DMS79 treated with DMSO at 0.1 percent for 48 hours (cell line): ENCODE results near the gene TSPAN31.

Source experiments
- DNase-seq: peaks from one replicate; lab custom pipeline; 2025; lab: John Stamatoyannopoulos, UW

The TSPAN31 gene

DNA sequence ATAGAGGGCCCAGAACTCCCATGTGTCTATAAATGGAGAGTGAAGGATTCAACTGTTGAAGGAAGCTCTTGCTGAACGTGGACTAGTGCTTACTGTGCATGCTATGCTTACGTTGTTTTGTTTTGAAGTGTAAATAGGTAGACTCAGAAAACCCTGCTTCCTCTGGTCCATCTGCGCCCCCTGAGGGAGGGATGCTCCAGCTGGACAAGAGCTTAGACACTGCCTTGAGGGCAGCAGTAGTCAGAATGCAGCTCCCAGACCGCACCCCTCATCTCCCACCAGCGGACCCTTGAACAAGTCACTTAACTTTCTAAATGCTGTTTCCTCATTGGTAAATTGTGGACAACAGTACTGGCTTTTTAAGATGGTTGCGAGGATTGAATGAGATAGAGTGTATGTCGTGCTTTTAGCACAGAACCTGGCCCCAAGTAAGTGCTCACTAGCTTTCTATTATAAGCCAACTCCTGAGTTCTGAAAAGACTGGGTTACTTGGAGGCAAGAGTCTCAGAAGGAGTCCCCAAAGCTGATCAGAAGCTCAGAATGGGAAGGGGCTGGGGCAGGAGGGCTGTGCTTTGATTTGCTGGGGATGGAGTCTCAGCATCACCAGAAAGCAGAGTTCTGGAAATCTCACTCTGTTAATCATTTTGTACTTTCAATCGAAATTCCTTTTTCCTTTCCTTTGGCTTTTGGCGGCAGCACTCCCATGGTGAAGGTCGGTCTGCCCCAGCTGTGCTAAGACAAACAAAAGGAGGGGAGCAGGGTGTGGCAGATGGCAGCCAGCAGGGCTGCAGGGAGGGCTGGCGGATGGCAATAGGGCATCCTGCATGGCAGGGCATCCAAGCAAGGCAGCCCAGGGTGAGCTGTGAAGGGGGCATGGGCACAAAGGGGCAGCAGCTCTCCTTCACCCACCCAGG lies 21.9 kb upstream of the TSPAN31 start:
- no peak for DNase-seq

- no peak for DNase-seq
Measured at GRCh38 chr12:57723630-57723962, 21.2 kb upstream of the TSPAN31 start.

- DNase-seq, result no peak
Measured at GRCh38 chr12:57724003-57724935, 20.6 kb upstream of the TSPAN31 start.

DNA sequence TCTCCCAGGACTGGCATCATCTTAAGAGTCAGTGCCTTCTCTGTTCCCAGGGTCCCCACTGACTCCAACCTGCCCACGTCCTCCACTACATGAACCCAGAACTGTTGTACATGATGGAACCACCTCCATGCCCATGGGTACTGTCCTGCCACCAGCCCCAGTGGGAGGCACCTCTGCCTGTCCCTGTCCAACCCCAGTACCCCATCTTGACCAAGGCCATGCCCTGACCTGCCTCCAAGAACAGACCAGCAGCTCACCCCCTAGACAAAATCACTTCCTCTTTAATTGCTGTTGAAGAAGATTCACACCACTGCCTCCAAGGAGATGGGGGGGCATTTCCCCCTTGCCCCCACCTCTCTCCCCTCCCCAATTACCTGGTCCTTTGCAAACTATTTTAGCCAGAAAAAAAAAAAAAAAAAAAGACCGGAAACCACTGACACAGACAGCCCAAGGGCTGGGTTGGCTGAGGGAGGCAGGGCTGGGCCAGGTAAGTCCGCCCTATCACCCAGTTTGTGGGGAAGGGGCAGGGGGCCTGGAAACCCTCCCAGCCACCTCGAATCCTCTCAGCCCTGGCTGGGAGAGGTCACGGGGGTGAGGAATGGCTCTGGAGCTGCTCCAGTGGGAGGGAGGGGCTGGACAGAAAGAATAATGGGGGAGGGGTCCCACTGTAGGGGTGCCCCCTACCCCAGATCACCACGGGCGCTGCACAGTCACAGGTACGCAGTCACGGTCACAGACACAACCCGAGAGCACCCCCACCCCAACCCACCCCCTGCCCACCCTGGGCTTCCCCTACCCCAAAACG lies 19.7 kb upstream of the TSPAN31 start:
- no peak for DNase-seq

DNA sequence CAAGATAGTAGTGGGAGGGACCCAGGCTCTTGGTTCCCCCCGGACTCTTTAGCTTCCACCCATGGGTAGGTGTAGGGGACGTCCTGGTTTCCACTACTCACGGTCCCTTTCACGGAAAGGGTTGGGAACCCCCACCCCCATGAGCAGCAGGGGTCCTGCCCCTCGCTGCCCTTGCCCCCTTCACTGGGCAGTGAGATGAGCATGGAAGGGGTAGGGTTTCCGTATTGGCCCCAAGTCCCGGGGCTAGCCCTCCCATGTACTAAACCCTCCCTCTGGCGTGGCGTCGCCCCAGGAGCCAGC lies 19.0 kb upstream of the TSPAN31 start:
- DNase-seq, result no peak

GRCh38 chr12:57726151-57726883 lies 18.5 kb upstream of the TSPAN31 start:
- DNase-seq, result peak; percentile 63

DNA sequence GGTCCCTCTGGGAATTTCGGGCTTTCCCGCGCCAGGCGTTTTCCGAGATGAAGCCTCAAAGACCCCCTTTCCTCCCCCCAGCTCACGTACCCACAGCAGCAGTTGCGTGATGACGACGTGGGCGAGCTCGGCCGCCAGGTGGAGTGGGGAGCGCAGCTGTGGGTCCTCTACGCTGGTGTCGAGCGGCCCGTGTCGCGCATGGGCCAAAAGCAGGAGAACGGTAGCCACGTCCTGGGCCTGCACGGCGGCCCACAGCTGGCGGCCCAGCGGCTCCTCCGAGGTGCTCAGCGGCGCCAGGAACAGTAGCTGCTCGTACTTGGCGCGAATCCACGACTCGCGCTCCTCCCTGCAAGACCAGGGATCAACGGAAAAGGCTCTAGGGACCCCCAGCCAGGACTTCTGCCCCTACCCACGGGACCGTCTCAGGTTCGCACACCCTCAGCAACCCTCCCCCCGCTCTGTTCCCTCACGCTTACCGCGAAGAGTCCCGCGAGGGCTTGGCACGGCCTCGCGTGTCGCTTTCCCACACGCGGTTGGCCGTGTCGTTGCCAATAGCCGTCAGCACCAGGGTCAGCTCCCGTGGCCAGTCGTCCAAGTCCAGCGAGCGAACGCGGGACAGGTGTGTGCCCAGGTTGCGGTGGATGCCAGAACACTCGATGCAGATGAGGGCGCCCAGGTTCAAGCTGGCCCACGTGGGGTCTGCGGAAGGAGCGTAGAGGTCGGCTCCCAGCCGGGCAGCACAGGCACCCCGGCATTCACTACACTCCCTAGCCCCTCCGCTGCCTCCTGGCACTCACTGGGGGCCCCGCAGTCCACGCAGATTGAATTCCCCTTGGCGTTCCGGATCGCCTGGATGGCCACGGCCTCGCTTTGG lies 17.7 kb upstream of the TSPAN31 start:
- peak; percentile 17 for DNase-seq

DNA sequence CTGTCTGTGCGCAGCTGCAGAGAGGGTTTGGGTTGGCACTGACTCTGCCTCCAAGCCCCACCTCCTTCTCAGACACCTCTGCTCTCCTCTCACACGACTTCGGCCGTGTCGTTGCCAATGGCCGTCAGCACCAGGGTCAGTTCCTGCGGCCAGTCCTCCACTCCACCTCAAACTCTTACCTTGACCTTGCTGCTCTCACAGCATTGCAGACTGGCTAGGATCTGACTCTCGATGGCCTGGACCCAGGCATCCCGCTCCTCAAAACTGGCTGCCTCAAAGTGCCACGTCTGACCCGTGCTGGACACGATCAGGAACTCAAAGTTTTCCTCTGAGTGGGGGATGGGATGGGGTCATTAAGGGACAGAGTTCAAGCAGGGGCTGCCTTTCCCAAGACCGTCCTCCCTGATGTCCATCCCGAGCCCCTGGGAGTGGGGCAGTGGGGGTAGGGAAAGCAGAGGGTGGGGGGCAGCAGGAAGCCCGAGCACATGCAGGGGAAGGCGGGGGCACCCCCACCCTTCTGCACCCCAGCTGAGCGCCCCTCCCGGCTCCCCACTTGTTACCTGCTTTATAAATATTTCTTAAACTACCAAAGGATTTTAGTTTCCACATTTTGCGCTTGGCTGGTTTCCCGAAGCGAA lies 17.0 kb upstream of the TSPAN31 start:
- DNase-seq, result no peak

DNA sequence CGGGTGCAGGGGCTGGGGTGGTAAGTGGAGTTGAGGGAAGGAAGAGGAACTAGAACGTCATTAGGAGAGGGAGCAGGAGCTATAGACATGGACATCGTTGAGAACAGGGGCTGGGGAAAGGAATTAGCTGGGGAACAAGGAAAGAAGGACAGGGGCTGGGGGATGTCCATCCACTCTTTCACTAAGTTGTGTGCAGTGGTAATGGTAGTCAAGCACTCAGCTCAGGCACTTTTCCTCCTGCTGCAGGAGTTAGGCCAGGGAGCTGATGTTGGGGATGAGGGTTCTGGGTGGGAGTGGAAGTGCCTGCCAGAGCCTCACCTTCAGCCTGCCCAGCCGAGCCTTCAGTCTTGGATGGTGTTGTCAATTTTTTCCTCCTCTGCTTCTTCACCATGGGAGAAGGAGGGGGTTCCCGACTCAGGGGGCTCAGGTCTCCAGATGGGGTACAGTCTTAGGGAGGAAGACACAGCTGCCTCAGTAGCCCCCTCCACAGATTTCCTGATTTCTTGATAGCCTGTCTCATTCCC lies 15.5 kb upstream of the TSPAN31 start:
- DNase-seq, result no peak

DNA sequence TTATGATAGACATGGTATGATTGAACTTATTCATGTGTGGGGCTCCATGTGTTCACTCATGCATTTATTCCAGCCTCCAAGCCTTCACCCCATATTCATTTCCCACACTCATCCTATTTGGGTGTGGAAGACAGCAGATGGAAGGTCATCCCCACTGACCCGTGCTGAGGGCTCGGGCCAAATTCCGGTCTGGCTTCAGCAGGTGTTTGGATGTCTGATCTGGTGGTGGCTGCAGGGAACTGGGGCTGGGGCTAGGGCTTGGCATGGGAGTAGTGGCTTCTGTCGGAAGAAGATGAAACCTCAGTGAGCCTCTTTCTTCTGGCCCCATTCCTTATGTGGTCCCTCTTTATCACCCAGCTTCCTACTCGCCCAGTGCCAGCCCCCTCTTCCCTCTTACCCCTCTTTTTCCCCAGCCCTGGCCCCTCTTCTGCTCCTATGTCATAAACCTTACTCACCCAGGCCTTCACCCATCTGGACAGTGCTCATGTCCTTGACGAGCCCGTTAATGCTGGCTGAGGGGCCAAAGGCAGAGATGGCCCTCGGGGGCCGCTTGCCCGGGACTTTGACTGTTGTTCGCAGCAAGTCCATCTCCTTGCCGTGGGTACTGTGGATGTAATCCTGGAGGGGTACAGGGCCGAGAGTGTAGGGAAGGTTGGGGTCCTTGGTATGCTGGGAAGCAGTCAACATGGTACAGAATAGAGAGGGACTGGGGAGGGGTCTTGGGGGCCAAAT lies 14.3 kb upstream of the TSPAN31 start:
- no peak for DNase-seq

DNA sequence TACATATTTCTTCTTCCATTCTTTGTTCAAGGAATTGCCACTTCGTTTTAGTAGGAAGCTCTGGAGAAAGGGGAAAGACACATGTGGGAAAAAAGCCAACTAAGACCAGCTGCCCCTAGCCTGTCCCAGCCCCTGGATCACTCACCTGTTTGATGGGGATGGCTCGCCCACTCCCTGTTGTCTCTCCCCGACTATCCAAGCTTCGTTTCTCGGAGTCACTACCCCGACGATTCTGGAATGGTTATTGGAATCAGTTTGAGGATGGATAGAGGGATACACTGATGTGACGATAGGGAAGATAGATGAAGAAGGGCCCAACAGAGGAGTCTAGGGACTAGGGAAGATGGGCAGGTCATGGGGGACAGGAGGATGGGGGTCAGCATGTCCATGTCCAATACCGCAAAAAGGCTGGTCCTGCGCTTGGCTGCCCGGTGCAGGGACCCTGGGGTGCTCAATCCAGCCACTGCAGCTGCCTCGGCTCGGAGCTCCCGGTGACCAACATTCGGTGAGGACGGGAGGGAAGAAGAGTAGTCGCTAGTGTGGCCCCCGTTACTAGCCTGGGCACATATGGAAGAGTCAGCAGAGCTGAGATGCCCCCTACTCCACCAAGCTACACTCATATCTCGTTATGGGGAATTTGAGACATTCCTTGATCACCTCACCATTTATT lies 13.3 kb upstream of the TSPAN31 start:
- no peak for DNase-seq

DNA sequence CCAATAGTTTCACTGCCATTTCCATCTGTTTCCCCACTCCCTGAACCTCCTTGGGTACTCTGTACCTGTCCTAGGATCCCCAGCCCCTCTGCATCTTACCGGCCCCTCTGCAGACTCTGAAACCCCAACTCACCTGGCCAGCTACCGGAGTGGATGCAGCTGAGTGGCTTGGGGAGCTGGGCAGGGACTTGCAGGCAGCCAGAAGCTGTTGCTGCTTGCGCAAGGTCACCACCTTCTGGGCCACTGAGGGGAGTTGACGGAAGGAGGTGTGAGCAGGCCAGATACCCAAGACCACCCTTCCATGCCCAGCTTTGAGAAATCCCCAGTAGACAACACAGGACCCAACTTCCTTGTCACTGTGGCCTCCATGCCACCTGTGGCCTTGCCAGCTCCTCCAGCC lies 12.6 kb upstream of the TSPAN31 start:
- DNase-seq, result no peak

GRCh38 chr12:57732726-57733593 lies 11.9 kb upstream of the TSPAN31 start:
- DNase-seq, result no peak

DNA sequence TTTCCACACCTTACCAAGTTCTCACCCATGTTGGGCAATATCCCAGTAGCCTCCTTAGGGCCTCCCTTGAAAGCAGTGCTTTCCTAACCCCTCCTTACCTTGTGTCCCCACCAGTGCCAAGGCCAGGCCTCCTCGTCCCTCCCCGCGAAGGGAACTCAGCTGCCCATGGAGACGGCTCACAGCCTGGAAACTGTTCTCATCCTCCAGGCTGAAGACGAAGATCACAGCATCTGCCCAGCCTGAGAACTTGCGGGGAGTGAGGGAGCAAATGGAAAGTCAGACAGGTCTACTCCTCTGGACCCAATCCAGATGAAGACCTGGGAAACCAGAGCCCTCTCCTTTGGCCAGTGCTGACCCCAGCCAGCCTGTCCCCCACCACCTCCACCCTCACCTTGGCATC lies 10.9 kb upstream of the TSPAN31 start:
- DNase-seq, result no peak

DNA sequence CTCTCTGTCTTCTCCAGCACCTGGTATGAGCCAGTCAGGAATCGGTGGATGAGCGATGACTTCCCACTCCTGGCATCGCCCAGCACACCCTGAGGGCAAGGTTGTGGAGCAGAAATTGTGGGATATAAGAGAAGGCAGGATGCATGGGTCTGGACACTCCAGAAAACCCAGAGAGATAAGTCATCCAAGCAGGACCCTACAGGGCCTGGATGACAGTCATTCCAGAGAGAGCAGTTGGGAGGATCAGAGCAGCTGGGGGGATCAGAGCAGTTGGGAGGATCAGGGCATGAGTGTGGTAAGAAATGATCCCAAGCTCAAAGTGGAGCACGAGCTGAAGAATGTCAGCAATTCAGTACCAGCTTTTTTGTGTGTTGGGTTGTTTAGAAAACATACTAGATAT lies 10.2 kb upstream of the TSPAN31 start:
- DNase-seq, result no peak

GRCh38 chr12:57735198-57735855 lies 9.5 kb upstream of the TSPAN31 start:
- peak; percentile 17 for DNase-seq
